GM12878 (cell line): Measurements from ENCODE around the gene SNX17. TPM values are rescaled to one million over a fixed set of nuclear protein-coding genes. Genes with fewer than 3 reads are reported as not detected.

Source experiments
- ATAC-seq: fragments of 200-7000 bp; cut with Tn5 transposase; 3 replicates; pipeline ENCODE4 v1.9.1; 2020; ENCODE audit warnings: mild to moderate bottlenecking, moderate library complexity
- BruUV-seq: library from RNA; stranded (reverse); fragments of 400-500 nt; replicated peaks from 2 replicates; lab custom pipeline; 2021; lab: Mats Ljungman, UMichigan
- CTCF ChIA-PET: fragments of 300-600 bp; sonication (Branson Sonifier 250); formaldehyde crosslinking; extraction: SDS; loops from one replicate; lab custom pipeline; 2021; ENCODE audit warnings: inconsistent platforms; lab: Yijun Ruan, JAX
- POLR2A ChIA-PET: fragments of 350-600 bp; formaldehyde crosslinking; extraction: SDS; loops from one replicate; lab custom pipeline; 2021; ENCODE audit warnings: inconsistent platforms; lab: Charles Lee
- RAD21 ChIA-PET: fragments of 300-600 bp; sonication (Branson Sonifier 250); formaldehyde crosslinking; loops from one replicate; lab custom pipeline; 2023; ENCODE audit warnings: antibody characterized with exemption; ENCODE audit not compliant: unreplicated experiment; lab: Charles Lee
- SMC1A ChIA-PET: fragments of 300-600 bp; sonication (Branson Sonifier 250); formaldehyde crosslinking; loops from one replicate; lab custom pipeline; 2023; ENCODE audit not compliant: unreplicated experiment, uncharacterized antibody; lab: Charles Lee
- DNase-seq: peaks from one replicate; pipeline ENCODE4 v3.0.0-alpha.2; 2011; ENCODE audit warnings: low read depth, low spot score
- FAIRE-seq: peaks from 3 replicates; lab custom pipeline; 2011; peaks lifted over from hg19 to GRCh38; lab: Jason Lieb, UNC
- H2AFZ ChIP-seq: 2 replicates; pipeline ENCODE4 v1.6.0; 2011; ENCODE audit warnings: low read depth, low read length, control low read depth; ENCODE audit not compliant: control insufficient read depth
- H3K27ac ChIP-seq: 2 replicates; pipeline ENCODE4 v1.5.1; 2011; ENCODE audit warnings: control low read depth; ENCODE audit not compliant: control insufficient read depth, insufficient read depth
- H3K27me3 ChIP-seq, 2 experiments: replicated peaks in 1 of 2; 2 replicates each; pipeline versions ENCODE4 v1.6.0 to v1.6.1; 2011; ENCODE audit warnings: low read length in 1 of 2; ENCODE audit not compliant: control insufficient read depth in 2 of 2, insufficient read depth in 2 of 2
- H3K36me3 ChIP-seq, 2 experiments: 2 replicates each; pipeline ENCODE4 v1.5.1; 2011; ENCODE audit warnings: low read length in 1 of 2; ENCODE audit not compliant: control insufficient read depth in 2 of 2, insufficient read depth in 2 of 2
- H3K4me1 ChIP-seq: 2 replicates; pipeline ENCODE4 v1.6.1; 2011; ENCODE audit warnings: mild to moderate bottlenecking, low read length, moderate library complexity, mixed read lengths; ENCODE audit not compliant: control insufficient read depth, insufficient read depth
- H3K4me2 ChIP-seq: 2 replicates; pipeline ENCODE4 v1.6.0; 2011; ENCODE audit warnings: control low read depth; ENCODE audit not compliant: control insufficient read depth, insufficient read depth
- H3K4me3 ChIP-seq: fragments of 200-600 bp; sonication (generic); 2 replicates; pipeline ENCODE4 v1.5.1; 2016
- H3K79me2 ChIP-seq: 2 replicates; pipeline ENCODE4 v1.6.0; 2011; ENCODE audit warnings: low read length; ENCODE audit not compliant: control insufficient read depth, insufficient read depth
- H3K9ac ChIP-seq: 2 replicates; pipeline ENCODE4 v1.8.0; 2011; ENCODE audit warnings: low read length, control low read depth, mixed read lengths; ENCODE audit not compliant: control insufficient read depth, insufficient read depth
- H3K9me3 ChIP-seq: replicated peaks from 3 replicates; pipeline ENCODE4 v1.5.1; 2011; ENCODE audit warnings: mild to moderate bottlenecking, low read length; ENCODE audit not compliant: control insufficient read depth, insufficient read depth
- H4K20me1 ChIP-seq: 2 replicates; pipeline ENCODE4 v1.6.0; 2011; ENCODE audit not compliant: control insufficient read depth, insufficient read depth
- ATF7 ChIP-seq: fragments of 450-650 bp; IDR thresholded peaks from 2 replicates; pipeline ENCODE4 v1.6.1; 2016; ENCODE audit warnings: low read depth, mild to moderate bottlenecking
- CEBPB ChIP-seq, 2 experiments: fragments of 150-350 bp in 1 of 2; IDR thresholded peaks; 2 replicates each; pipeline ENCODE4 v1.6.1; 2012 to 2014; ENCODE audit warnings: low read depth in 2 of 2, low read length in 2 of 2, borderline replicate concordance in 1 of 2, inconsistent platforms in 1 of 2
- CHD1 ChIP-seq: IDR thresholded peaks from 2 replicates; pipeline ENCODE4 v1.6.1; 2012; ENCODE audit warnings: low read depth, low read length, improper control_type of control experiment
- IKZF1 ChIP-seq: fragments of 450-650 bp; conservative IDR thresholded peaks from 2 replicates; pipeline ENCODE4 v1.6.1; 2017; ENCODE audit warnings: antibody characterized with exemption, mild to moderate bottlenecking
- JUND ChIP-seq: IDR thresholded peaks from 2 replicates; pipeline ENCODE4 v1.6.1; 2012; ENCODE audit warnings: low read depth, mild to moderate bottlenecking, low read length, improper control_type of control experiment, moderate library complexity
- KLF5 ChIP-seq: fragments of 450-650 bp; IDR thresholded peaks from 2 replicates; pipeline ENCODE4 v1.6.1; 2014; ENCODE audit warnings: mild to moderate bottlenecking; ENCODE audit not compliant: partially characterized antibody
- NFYA ChIP-seq: IDR thresholded peaks from 2 replicates; pipeline ENCODE4 v1.6.1; 2011; ENCODE audit warnings: low read depth, mild to moderate bottlenecking, low read length, improper control_type of control experiment, borderline replicate concordance
- PML ChIP-seq: IDR thresholded peaks from 2 replicates; pipeline ENCODE4 v1.6.1; 2012; ENCODE audit warnings: low read length, inconsistent platforms
- RBBP5 ChIP-seq: fragments of 200-600 bp; sonication (generic); conservative IDR thresholded peaks from 2 replicates; pipeline ENCODE4 v1.6.1; 2016
- SMARCA5 ChIP-seq: fragments of 450-650 bp; IDR thresholded peaks from 2 replicates; pipeline ENCODE4 v1.6.1; 2017; ENCODE audit warnings: mild to moderate bottlenecking
- TAF1 ChIP-seq: IDR thresholded peaks from 2 replicates; pipeline ENCODE4 v1.6.1; 2011; ENCODE audit warnings: mild to moderate bottlenecking, low read depth, low read length, borderline replicate concordance
- USF2 ChIP-seq: IDR thresholded peaks from 2 replicates; pipeline ENCODE4 v1.6.1; 2011; ENCODE audit warnings: low read depth, low read length, improper control_type of control experiment, borderline replicate concordance
- YY1 ChIP-seq: IDR thresholded peaks from 2 replicates; pipeline ENCODE4 v1.6.1; 2011; ENCODE audit warnings: low read depth, mild to moderate bottlenecking, low read length
- ZBED1 ChIP-seq: IDR thresholded peaks from 2 replicates; pipeline ENCODE4 v1.6.1; 2016; ENCODE audit warnings: borderline replicate concordance
- ZNF217 ChIP-seq: fragments of 450-650 bp; IDR thresholded peaks from 2 replicates; pipeline ENCODE4 v1.6.1; 2017; ENCODE audit warnings: antibody characterized with exemption, mild to moderate bottlenecking
- WGBS: methylation state at CpG from one replicate; pipeline ENCODE4 v1.1.6; 2016; ENCODE audit warnings: low lambda C conversion rate; ENCODE audit not compliant: insufficient replicate concordance, insufficient coverage; ENCODE audit errors: missing lambda C conversion rate; 5-methylcytosine and 5-hydroxymethylcytosine counted together
- in situ Hi-C: fragments of 300-500 bp; cut with MboI; formaldehyde crosslinking; loops from 9 replicates; pipeline ENCODE4 v1.14.3; 2018; ENCODE audit warnings: mixed read lengths
- intact Hi-C: fragments of 100-400 bp; cut with micrococcal nuclease; formaldehyde crosslinking; loops from one replicate; pipeline ENCODE4 v1.14.2; 2022; ENCODE audit not compliant: unreplicated experiment
- polyA plus RNA-seq, 11 experiments: library from polyadenylated mRNA; depleted of rRNA in 4 of 11; unstranded in 6 of 11; stranded (reverse) in 5 of 11; fragments of >200 nt; fragmentation: Nextera tagmentation in 4 of 11; fragmentation: Illumina TruSeq in 1 of 11; extraction: Ambion mirVana in 4 of 11; extraction: Trizol in 1 of 11; gene quantifications; 1 replicate in 1 of 11; 2 replicates in 10 of 11; pipeline versions ENCODE4 v1.2.1 to v1.2.3, GENCODE V29; 2011 to 2016; ENCODE audit warnings: inconsistent platforms in 2 of 11, missing spikeins in 2 of 11, low read depth in 1 of 11
- total RNA-seq, 4 experiments: library from RNA; depleted of rRNA in 3 of 4; stranded (reverse); fragments of >200 nt in 3 of 4; fragmentation: Illumina TruSeq in 1 of 4; extraction: Trizol in 1 of 4; gene quantifications; 2 replicates each; pipeline versions ENCODE4 v1.2.1 to v1.2.3, GENCODE V29; 2013 to 2021
- TF ChIP-seq, protein P1 (sequence below): fragments of 450-650 bp; IDR thresholded peaks from 2 replicates; pipeline ENCODE4 v1.6.1; 2016; ENCODE audit warnings: mild to moderate bottlenecking, moderate library complexity, borderline replicate concordance
- TF ChIP-seq, protein P2 (sequence below): IDR thresholded peaks from 2 replicates; pipeline ENCODE4 v1.6.1; 2011; ENCODE audit warnings: mild to moderate bottlenecking, low read depth, low read length, moderate library complexity; ENCODE audit not compliant: insufficient replicate concordance

SNX17 gene
- total and polyA plus RNA-seq, 10 of the 15 experiments (the other 5 are each of a cell fraction or from before 2014, with no cell fraction given): 6.5 to 116 (median 84.4) TPM

GRCh38 chr2:27370816-27371620 lies 602 bp downstream of the SNX17 start:
- H3K27ac ChIP-seq: peak overlapping the region; percentile 93
- DNase-seq (peak; percentile 32), FAIRE-seq (peak; percentile 61), ATAC-seq (peak; percentile 58)
- peaks cover 4% of the 10 kb centered on the region; the same call in 1 of the 2 replicates for H3K4me1 ChIP-seq
- peak overlapping the region; percentile 58 for H2AFZ ChIP-seq
- in situ Hi-C loops (no loop called here), intact Hi-C loops (loop anchor here (1.0 to 5.0 kb wide), 4 partner anchors 9 to 48 kb away; partner anchors contain the start of genes GTF3C2, MPV17, PPM1G and ZNF513)
- ChIA-PET POLR2A (interaction anchor here (1.1 to 2.3 kb wide), 10 partner anchors 9 to 290 kb away, joined by 3 to 23 read pairs (median 4); partner anchors contain the start of genes GTF3C2, MPV17, NRBP1 and PPM1G), SMC1A (interaction anchor here (0.7 to 1.9 kb wide), 6 partner anchors 9 to 312 kb away, joined by 3 to 9 read pairs (median 4); partner anchors contain the start of gene ZNF513), CTCF (interaction anchor here (0.8 to 2.1 kb wide), 11 partner anchors 8 to 312 kb away, joined by 3 to 13 read pairs (median 4); partner anchors contain the start of genes GTF3C2, NRBP1, PPM1G and ZNF513), RAD21 (interaction anchor here (0.7 to 1.3 kb wide), 6 partner anchors 9 to 337 kb away, joined by 3 to 4 read pairs (median 4); partner anchors contain the start of genes NRBP1, PPM1G and ZNF513)
- peak overlapping the region; percentile 85 for H3K4me3 ChIP-seq
- H3K27me3 ChIP-seq: no peaks in the 10 kb centered on the region
- H3K36me3 ChIP-seq: peaks cover 17 to 28% of the 10 kb centered on the region in 2 experiments
- BruUV-seq: no TSS peak
- peaks cover 40% of the 10 kb centered on the region for H3K79me2 ChIP-seq
- H3K4me2 ChIP-seq: peak overlapping the region; percentile 95
- peak overlapping the region; percentile 92 for H3K9ac ChIP-seq
- no peaks in the 10 kb centered on the region for H3K9me3 ChIP-seq
- WGBS: under 1% methylated on average over 46 of the region's 46 CpGs
- no peaks in the 10 kb centered on the region for H4K20me1 ChIP-seq
- no peak for TF ChIP-seq JUND
- TF ChIP-seq USF2: no peak
- TF ChIP-seq TAF1: 0 out of 2 replicates have a peak, but pooled peaks have one; percentile 19
- peak; percentile 59 for TF ChIP-seq YY1
- TF ChIP-seq NFYA: no peak
- TF ChIP-seq KLF5: peak; percentile 11
- no peak for TF ChIP-seq SMARCA5
- TF ChIP-seq, protein P1, sequence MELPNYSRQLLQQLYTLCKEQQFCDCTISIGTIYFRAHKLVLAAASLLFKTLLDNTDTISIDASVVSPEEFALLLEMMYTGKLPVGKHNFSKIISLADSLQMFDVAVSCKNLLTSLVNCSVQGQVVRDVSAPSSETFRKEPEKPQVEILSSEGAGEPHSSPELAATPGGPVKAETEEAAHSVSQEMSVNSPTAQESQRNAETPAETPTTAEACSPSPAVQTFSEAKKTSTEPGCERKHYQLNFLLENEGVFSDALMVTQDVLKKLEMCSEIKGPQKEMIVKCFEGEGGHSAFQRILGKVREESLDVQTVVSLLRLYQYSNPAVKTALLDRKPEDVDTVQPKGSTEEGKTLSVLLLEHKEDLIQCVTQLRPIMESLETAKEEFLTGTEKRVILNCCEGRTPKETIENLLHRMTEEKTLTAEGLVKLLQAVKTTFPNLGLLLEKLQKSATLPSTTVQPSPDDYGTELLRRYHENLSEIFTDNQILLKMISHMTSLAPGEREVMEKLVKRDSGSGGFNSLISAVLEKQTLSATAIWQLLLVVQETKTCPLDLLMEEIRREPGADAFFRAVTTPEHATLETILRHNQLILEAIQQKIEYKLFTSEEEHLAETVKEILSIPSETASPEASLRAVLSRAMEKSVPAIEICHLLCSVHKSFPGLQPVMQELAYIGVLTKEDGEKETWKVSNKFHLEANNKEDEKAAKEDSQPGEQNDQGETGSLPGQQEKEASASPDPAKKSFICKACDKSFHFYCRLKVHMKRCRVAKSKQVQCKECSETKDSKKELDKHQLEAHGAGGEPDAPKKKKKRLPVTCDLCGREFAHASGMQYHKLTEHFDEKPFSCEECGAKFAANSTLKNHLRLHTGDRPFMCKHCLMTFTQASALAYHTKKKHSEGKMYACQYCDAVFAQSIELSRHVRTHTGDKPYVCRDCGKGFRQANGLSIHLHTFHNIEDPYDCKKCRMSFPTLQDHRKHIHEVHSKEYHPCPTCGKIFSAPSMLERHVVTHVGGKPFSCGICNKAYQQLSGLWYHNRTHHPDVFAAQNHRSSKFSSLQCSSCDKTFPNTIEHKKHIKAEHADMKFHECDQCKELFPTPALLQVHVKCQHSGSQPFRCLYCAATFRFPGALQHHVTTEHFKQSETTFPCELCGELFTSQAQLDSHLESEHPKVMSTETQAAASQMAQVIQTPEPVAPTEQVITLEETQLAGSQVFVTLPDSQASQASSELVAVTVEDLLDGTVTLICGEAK: no peak
- 0 out of 2 replicates have a peak, but pooled peaks have one; percentile 72 for TF ChIP-seq CHD1
- 0 out of 2 replicates have a peak, but pooled peaks have one; percentile 22 for TF ChIP-seq ZBED1
- TF ChIP-seq, protein P2, sequence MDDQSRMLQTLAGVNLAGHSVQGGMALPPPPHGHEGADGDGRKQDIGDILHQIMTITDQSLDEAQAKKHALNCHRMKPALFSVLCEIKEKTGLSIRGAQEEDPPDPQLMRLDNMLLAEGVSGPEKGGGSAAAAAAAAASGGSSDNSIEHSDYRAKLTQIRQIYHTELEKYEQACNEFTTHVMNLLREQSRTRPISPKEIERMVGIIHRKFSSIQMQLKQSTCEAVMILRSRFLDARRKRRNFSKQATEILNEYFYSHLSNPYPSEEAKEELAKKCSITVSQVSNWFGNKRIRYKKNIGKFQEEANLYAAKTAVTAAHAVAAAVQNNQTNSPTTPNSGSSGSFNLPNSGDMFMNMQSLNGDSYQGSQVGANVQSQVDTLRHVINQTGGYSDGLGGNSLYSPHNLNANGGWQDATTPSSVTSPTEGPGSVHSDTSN: no peak
- TF ChIP-seq CEBPB (IDR thresholded peaks at IDR 0.05; ENCODE audit: borderline replicate concordance in 1 of 2, low read depth in 2 of 2, low read length in 2 of 2): no peak
- TF ChIP-seq IKZF1: no peak; the same call in 1 of the 2 replicates
- no peak for TF ChIP-seq RBBP5
- 0 out of 2 replicates have a peak, but pooled peaks have one; percentile 12 for TF ChIP-seq PML
- TF ChIP-seq ATF7: no peak
- TF ChIP-seq ZNF217: no peak
